DMS53 treated with DMSO at 0.1 percent for 48 hours (cell line): ENCODE results near the gene USP3.
"Not testable (repeated sequence)": the region's sequence is repeated elsewhere in the genome, so short reads cannot be mapped to it uniquely, and the experiment has no call there.

Source experiments
- DNase-seq: peaks from one replicate; lab custom pipeline; 2025; ENCODE audit not compliant: unreplicated experiment; lab: John Stamatoyannopoulos, UW

Gene USP3

DNA sequence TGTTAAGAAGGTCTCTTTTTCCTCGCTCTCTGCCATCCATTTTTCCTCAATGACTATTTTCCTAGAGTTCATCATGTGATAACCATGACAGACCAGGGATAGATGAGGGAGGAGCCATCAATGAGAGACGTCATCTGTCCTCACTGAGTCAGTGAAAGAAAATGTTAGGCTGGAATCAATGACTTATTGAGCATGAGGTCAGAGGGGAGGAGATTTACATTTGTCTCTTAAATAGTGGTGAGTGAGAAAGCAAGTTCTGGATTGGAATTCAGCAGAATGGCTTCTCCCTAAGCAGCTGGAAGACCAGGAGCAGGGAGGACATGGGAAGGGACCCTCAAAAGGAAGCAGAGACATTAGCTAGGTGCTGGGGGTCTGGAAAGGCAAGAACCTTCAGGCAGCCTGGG, 28.2 kb upstream of the USP3 start:
- no peak for DNase-seq

GRCh38 chr15:63478243-63478642, 26.1 kb upstream of the USP3 start:
- no peak for DNase-seq

GRCh38 chr15:63480441-63480821, 24.0 kb upstream of the USP3 start:
- DNase-seq: no peak

DNA sequence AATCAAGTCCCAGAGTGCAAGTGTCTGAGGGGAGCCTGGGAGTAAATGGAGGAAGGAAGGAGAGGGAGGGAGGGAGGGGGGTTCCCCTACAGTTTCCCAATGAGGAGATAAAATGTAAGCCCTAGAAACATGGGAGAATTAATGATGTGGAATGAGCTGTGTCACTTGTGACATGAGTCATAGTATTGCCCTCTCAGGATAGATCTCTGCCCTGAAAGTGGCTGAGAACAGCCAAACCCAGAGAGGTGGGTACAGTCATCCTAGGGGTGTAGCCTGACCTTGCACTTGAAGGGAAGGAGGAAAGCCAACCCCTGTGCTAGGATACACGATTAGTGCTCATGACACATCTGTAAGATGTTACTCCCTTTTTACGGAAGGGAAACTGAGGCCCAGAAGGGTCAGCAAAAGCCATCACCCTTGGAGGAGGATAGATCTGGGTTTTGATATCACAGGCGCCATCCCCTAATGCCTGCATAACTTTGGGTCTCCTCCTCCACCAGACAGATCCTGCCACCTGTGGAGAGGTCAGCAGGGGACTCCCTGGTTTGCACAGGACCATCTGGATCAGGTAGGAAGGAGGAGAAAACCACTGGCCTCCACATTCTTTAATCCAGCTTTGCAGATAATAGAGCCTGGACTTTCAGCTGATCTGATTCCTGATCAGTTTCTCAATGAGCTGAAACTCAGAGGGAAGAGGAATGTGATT, 23.1 kb upstream of the USP3 start:
- no peak for DNase-seq

GRCh38 chr15:63482874-63483323, 21.5 kb upstream of the USP3 start:
- no peak for DNase-seq

GRCh38 chr15:63483521-63484371, 20.6 kb upstream of the USP3 start:
- DNase-seq: no peak

GRCh38 chr15:63484433-63485186, 19.8 kb upstream of the USP3 start:
- DNase-seq: no peak

DNA sequence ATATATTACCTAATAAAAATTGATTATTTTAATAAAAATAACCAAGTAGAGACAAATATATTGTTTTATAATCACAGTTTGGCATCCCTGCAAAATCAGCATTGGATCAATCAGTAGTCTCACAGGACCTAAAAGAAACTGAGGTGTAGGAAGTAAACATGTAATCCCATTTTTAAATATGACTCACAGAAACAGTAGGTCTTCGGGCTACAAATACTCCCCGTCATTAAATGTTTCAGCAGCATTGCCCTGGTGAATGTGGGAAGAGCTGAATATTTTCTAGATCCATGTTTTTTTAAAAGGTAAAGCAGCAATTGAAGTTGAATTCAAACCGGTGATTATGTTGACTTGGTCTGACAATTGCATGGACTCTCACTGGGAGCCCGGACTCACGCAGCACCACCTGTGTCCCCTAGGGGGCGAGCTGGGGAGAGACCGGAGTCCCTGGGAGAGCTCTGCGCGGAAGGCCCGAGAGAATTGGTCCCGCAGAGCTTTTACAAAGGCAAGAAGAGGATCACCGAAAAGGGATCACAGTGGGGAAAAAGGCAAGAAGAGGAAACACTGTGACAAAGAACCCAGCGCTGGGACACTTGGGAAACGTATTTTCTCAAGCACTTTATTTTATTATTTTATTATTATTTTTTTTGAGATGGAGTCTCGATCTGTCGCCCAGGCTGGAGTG, 17.2 kb upstream of the USP3 start:
- peak; percentile 53 for DNase-seq

DNA sequence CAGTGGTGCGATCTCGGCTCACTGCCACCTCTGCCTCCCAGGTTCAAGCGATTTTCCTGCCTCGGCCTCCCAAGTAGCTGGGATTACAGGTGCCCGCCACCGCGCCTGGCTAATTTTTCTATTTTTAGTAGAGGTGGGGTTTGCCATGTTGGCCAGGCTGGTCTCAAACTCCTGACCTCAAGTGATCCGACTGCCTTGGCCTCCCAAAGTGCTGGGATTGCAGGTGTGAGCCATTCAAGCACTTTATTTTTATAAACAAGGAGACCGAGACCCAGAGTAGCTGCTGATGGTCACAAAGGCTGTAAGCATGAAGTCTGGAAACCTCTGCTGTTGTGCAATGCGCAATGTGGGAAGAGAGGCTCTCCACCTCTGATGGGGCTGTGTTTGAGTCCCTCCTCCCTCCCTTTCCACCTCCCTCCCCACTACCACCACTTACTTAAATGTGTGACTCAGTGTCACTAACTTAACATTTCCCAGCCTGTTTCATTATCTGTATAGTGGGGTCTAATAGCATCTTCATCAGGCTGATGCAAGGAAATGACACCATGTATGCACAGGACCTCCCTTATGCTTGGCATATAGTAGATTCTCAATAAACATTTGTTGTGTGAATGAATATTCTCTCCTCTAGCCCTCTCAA, 16.5 kb upstream of the USP3 start:
- not testable (repeated sequence) for DNase-seq

DNA sequence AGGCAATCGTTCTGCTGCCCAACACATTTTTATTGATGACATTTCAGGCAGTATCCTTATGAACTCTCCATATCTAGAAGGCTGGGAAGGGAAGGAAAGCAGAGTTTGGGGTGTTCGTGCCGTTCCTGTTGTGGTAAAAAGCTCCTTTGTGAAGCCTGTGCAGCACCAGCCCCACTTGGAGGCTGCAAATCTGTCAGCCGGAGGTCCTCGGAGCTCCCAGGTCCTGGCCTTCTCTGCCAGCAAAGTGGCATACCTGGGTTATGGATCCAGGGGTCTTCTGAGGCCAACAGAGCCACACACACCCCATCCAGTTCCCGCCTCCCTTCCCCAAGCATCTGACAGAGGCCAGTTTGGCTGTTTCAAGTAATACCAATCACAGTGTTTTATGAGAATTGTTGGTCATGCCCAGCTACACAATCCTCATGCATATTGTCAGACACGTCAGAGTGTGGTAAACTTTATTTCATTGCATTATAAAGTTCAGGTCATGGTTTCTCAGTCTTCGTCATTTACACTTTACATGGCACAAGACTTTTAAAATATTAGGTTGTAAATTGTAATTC, 15.9 kb upstream of the USP3 start:
- no peak for DNase-seq

DNA sequence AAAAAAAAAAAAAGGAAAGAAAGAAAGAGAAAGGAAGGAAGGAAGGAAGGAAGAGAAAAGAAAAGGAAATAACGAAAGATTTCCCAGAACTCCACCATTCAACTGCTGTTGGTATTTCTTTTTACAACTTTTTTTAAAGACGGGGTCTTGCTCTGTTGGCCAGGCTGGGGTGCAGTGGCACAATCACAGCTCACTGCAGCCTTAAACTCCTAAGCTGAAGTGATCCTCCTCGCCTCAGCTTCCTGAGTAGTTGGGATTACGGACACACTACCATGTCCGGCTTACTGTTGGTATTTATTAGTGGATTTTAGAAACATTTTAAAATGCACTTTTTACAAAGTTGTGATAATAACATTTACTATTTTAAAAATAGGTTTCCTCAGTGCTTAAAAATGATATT, 15.0 kb upstream of the USP3 start:
- no peak for DNase-seq

DNA sequence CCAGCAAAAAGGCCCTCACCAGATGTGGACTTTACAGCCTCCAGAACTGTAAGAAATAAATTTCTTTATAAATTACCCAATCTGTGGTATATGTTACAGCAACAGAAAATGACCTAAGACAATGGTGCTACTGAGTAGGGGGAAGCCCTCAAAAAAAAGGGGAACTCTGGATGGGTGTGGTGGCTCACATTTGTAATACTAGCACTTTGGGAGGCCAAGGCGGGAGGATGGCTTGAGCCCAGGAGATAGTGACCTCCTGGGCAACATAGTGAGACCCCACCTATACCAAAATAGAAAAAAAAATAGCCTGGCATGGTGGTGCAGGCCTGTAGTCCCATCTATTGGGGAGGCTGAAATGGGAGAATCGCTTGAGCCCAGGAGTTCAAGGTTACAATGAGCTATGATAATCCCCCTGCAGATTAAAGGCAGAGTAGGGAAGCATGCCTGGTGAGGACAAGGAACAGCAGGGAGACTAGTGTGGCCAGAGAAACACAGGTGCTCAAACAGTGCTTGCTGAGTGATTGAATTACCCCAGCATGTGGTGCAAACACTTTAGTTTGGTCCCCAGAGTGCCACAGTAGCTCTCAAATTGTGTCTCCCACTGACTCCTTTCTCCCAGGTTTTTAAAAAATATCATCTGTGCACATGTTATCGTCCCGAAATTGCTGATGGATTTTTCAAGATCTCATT, 13.9 kb upstream of the USP3 start:
- DNase-seq: no peak

- DNase-seq: no peak
These were observed 13.1 kb upstream of the USP3 start for GRCh38 chr15:63491116-63491827.

DNA sequence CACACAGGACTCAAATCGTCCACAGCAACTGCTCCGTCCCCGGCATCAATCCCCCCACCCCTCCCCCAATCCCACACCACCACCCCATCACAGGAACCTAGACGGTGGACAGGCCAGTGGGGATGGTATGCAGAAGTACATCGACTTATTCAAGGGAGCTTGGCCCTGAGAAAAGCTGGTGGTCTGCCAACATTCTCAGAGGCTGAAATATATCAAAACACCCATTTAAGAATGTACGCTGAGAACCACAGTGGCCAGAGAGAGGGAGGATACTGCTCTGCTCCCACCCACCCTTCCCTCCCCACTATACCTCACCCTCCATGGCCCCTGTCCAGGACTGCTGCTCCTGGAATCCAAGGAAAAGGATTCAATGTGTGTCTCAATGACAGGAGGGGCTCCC, 12.4 kb upstream of the USP3 start:
- DNase-seq: no peak

DNA sequence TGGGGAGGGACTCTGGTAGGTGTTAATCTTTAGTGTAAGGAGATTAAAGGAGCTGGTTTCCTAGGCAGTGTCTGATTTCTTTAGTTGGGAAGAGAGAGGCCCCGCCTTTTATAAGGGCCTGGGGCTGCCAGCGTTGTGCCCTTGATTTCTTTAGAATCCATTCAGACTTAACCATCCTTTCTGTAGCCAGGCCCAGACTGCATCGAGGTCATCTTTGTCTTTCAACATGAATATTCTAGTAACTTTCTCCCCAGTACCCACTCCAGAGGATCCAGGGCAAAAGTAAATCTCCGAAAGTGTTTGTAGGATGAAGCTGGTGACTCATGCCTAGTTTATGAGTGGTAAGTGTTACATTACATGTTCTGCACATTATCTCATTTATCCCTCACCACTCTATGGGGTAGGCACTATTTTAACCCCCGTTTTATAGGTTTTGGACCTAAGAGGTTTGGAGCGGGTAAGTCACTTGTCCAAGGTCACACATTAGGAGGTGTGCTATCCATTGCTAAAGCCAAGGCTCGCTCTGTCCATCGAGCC, 11.8 kb upstream of the USP3 start:
- peak; percentile 16 for DNase-seq

DNA sequence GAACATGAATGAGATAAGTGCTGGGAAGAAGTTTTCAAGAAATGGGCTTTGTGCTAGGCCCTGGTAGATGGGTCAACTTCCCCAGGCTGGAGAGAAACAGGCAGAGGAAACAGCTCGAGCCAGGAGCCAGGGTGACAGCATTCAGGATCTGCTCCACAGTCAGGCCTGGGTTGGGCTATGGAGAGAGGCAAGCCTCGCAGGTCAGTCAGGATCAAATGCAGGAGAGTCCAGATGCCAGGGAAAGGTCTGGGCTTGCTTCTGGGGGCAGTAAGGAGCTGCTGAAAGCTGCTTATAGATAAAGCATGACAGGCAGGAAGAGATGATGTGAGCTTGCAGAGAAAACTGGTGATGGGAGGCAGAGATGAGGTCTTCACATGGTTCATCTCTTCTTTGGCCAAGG, 11.0 kb upstream of the USP3 start:
- DNase-seq: no peak

- no peak for DNase-seq
These were observed 10.0 kb upstream of the USP3 start for GRCh38 chr15:63494408-63494807.

DNA sequence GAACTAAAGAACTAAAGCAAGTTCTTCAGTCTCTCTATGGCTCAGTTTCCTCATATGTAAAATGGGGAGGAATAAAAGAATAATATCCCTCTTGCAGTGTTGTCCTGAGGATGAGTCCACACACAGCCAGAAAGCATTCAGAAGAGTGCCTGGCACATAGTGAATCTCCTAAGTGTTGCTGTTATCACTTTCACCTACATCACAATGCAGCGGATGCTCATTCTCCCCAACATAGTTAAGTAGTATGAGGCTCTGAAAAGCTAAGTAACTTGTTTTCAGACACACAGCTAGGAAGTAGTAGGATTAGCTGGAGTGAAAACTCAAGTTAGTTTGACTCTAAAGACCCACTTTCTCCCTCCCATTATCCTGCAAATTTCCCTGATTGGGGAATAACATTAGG, 9.1 kb upstream of the USP3 start:
- DNase-seq: no peak
